ENCODE data around the gene PTPN11.
"Not testable (repeated sequence)": the region's sequence is repeated elsewhere in the genome, so short reads cannot be mapped to it uniquely, and the experiment has no call there.

The PTPN11 gene

DNA sequence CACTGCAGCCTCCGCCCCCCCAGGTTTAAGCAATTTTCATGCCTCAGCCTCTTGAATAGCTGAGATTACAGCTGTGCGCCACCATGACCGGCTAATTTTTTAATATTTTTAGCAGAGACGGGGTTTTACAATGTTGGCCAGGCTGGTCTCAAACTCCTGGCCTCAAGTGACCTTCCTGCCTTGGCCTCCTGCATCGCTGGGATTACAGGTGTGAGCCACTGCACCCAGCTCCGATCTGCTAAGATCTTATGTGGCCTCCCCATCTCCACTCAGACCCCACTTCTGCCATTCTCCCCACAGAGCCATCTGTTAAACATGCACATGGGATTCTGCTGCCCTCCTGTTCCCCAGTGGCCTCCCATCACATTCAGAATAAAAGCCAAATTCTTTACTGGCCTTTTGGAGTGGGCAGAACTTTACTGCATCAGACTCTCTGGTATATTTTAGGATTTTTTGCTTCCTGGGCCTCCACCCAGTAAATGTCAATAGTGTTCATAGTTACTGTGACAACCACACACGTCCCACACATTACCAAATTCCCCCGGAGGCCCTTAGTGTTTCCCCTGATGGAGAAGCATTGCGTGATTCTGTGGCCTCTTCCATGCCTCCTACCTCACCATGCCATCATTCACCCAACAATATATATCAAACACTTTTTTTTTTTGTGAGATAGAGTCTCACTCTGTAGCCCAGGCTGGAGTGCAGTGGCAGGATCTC, 96.3 kb downstream of the PTPN11 start:
- no peak for DNase-seq (ENCODE audit: low read depth in 2 of 2)

GRCh38 chr12:112515868-112516267, 97.1 kb downstream of the PTPN11 start:
- DNase-seq (ENCODE audit: low read depth in 2 of 2), result no peak

DNA sequence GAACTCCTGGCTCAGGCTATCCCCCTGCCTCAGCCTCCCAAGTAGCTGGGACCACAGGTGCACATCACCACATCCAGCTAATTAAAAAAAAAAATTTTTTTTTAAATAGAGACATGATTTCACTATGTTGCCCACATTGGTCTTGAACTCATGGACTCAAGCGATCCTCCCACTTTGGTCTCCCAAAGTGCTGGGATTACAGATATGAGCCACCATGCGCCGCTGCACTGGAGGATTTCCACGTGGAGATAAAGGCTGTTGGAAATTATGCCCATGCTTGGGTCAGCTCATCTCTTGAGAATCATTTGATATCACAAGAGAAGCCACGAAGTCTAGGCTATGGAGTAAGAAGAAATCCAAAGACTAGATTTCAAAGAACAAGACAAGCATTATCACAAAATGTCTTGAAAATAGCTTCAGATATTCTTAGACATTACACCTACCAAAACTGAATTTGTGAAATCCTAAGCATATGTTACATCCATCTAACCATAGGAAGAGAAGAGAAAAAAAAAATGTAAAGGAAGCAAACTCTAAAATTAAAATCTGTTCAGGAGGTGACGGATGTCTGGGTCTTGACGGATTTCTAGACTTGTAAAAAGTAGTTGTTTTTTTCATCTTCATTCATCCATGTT, 99.1 kb downstream of the PTPN11 start:
- DNase-seq (ENCODE audit: low read depth in 2 of 2), result no peak

DNA sequence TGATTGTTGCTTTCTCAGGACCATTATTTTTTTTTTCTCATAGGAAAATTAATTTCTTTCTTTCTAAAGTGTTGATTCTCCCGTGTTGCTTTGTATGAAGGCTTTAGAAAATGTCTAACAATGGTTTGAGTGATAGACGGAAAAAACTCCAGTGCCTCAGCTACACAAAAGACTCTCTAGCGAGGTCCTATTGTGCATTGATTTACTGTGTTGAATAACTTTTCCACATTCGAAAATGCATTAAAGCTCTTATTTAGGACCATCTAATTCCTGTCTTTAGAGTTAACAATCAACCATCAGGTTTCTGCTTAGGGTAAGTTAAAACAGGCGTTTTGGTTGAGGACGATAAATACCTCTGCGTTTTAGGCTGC, 99.6 kb downstream of the PTPN11 start:
- no peak for DNase-seq (ENCODE audit: low read depth in 2 of 2)

DNA sequence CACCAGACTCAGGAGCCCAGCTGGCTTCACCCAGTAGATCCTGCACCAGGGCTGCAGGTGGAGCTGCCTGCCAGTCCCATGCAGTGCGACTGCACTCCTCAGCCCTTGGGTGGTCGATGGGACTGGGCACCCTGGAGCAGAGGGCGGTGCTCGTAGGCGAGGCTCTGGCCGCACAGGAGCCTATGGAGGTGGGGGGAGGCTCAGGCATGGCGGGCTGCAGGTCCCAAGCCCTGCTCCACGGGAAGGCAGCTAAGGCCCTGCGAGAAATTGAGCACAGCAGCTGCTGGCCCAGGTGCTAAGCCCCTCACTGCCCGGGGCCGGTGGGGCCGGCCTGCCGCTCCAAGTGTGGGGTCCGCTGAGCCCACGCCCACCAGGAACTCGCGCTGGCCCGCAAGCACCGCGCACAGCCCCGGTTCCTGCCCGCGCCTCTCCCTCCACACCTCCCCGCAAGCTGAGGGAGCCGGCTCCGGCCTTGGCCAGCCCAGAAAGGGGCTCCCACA, 101.1 kb downstream of the PTPN11 start:
- DNase-seq (ENCODE audit: low read depth in 2 of 2), result not testable (repeated sequence)

DNA sequence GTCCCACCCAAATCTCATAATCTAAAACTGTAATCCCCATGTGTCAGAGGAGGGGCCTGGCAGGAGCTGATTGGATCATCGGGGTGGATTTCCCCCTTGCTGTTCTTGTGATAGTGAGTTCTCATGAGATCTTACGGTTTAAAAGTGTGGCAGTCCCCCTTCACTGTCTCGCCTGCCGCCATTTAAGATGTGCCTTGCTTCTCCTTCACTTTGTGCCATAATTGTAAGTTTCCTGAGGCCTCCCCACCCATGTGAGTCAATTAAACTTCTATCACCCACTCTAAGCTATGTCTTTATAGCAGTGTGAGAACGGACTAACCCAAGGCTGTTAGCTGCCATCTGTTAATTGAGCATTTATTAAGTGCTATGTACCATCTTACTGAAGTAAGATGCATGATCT, 105.1 kb downstream of the PTPN11 start:
- no peak for DNase-seq (ENCODE audit: low read depth in 2 of 2)

- no peak for DNase-seq (ENCODE audit: low read depth in 2 of 2)
Measured at GRCh38 chr12:112524269-112524668, 105.5 kb downstream of the PTPN11 start.

GRCh38 chr12:112524676-112525425, 106.1 kb downstream of the PTPN11 start:
- no peak for DNase-seq (ENCODE audit: low read depth in 2 of 2)

GRCh38 chr12:112525426-112525809, 106.7 kb downstream of the PTPN11 start:
- no peak for DNase-seq (ENCODE audit: low read depth in 2 of 2)

- DNase-seq (ENCODE audit: low read depth in 2 of 2), result no peak
Measured at GRCh38 chr12:112527082-112527481, 108.3 kb downstream of the PTPN11 start.

- DNase-seq (ENCODE audit: low read depth in 2 of 2), result no peak
Measured at GRCh38 chr12:112527501-112527900, 108.8 kb downstream of the PTPN11 start.

DNA sequence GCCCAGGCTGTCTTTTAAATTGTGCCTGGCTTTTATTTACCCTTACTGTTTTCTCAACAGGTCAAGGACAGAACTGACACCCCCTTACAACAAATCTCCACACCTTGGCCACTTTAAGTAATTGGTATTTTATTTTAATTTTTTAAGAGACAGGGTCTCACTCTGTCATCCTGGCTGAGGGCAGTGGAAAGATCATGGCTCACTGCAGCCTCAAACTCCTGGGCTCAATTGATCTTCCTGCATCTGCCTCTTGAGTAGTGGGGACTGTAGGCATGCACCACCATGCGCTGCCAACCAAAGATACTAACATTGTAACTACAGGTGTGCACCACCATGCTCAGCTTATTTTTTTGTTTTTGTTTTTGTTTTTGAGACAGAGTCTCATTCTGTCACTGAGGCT, 109.8 kb downstream of the PTPN11 start:
- no peak for DNase-seq (ENCODE audit: low read depth in 2 of 2)

DNA sequence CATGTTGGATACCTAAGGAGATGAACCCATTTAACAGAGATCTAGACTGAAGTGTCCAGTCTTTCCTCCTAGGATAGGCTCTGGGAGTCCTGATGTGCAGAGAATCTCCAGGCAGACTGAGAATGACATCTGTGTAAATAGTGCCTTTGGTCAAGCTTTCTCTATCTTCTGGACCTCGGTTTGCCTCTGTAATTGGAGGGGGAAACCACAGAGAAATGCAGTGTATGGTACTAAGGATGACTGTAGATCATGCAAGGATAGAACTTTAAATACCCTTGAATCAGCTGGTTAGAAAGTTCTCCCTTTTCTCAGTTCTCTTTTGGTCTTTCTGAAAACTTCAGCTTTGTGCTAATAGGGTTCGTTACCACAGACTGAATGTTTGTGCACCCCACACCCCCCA, 112.2 kb downstream of the PTPN11 start:
- DNase-seq (ENCODE audit: low read depth in 2 of 2), result no peak

GRCh38 chr12:112532106-112532505, 113.4 kb downstream of the PTPN11 start:
- no peak for DNase-seq (ENCODE audit: low read depth in 2 of 2)

- DNase-seq (ENCODE audit: low read depth in 2 of 2), result no peak
Measured at GRCh38 chr12:112533528-112533927, 114.8 kb downstream of the PTPN11 start.

GRCh38 chr12:112535017-112535416, 116.3 kb downstream of the PTPN11 start:
- no peak for DNase-seq (ENCODE audit: low read depth in 2 of 2)

DNA sequence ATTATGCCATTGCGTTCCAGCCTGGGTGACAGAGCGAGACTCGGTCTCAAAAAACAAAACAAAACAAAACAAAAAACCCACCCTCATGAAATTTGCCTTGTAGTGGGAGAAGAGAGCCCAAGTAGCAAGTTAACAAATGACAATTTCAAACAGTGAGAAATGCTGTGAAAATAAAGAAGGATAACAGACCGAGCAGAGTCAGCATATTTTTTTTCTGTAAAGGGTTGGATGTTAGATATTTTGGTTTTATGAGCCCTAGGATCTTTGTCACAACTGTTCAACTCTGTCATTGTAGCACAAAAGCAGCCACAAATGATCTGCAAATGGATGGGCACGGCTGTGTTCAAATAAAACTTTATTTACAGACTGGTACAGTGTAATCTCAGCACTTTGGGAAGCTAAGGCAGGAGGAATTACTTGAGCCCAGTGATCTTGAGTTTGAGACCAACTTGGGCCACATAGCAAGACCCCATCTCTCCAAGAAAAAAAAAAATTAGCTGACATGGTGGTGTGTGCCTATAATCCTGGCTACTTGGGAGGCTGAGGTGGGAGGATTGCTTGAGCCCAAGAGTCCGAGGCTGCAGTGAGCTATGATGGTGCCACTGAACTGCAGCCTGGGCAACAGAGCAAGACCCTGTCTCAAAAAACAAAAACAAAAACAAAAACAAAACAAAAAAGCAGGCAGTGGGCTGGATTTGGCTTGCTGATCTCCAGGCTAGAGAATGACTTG, 117.1 kb downstream of the PTPN11 start:
- no peak for DNase-seq (ENCODE audit: low read depth in 2 of 2)

GRCh38 chr12:112536367-112536730, 117.6 kb downstream of the PTPN11 start:
- no peak for DNase-seq (ENCODE audit: low read depth in 2 of 2)

DNA sequence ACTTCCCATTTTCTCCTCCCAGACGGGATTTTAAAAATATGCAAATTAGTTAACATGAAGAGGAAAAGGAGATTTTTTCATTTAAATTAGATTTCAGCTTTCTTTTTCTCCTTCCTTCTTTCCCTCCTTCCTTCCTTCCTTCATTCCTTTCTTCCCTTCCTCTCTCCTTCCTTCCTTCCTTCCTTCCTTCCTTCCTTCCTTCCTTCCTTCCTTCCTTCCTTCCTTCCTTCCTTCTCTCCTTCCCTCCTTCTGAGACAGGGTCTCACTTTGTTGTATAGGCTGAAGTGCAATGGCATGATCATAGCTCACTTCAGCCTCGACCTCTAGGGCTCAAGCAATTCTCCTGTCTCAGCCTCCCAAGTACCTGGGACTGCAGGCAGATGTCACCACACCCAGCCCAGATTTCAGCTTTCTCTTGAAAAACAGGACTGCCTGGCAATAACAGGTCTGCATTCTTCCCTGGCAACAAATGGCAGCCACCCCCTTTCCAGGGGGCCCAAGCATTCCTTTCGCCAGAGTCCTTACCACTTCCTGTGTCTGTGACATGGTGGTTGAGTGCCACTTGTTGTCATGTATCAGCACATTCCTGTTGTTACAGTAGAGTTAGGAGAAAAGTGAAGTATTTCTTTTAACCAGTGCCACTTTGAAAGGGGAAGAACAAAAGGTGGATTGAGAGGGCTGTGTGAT, 119.1 kb downstream of the PTPN11 start:
- no peak for DNase-seq (ENCODE audit: low read depth in 2 of 2)

- DNase-seq (ENCODE audit: low read depth in 2 of 2), result no peak
Measured at GRCh38 chr12:112538740-112539139, 120.0 kb downstream of the PTPN11 start.

GRCh38 chr12:112539221-112539620, 120.5 kb downstream of the PTPN11 start:
- DNase-seq (ENCODE audit: low read depth in 2 of 2), result no peak

- no peak for DNase-seq (ENCODE audit: low read depth in 2 of 2)
Measured at GRCh38 chr12:112540021-112540420, 121.3 kb downstream of the PTPN11 start.
